Measurements from ENCODE around the gene GALNTL6. TPM values are rescaled to one million over a fixed set of nuclear protein-coding genes. Genes with fewer than 3 reads are reported as not detected.

GALNTL6 gene
- total RNA-seq, 1 experiment from 2014 or later = not detected

- Mint-ChIP-seq H3K36me3 (ENCODE audit: insufficient read depth, unreplicated experiment) (no peaks in the 10 kb centered on the region), H3K4me1 (ENCODE audit: insufficient read depth, unreplicated experiment) (no peaks in the 10 kb centered on the region), H3K27ac (ENCODE audit: low read depth, unreplicated experiment) (no peak overlapping the region), H3K27me3 (ENCODE audit: insufficient read depth, unreplicated experiment) (peaks cover 80% of the 10 kb centered on the region), H3K9me3 (ENCODE audit: unreplicated experiment) (no peaks in the 10 kb centered on the region), H3K4me3 (ENCODE audit: unreplicated experiment) (no peak overlapping the region)
- DNase-seq (ENCODE audit: unreplicated experiment) = no peak
- no TSS peak for BruUV-seq (replicated peaks)
- CTCF ChIA-PET = no interaction called here
- intact Hi-C loops (cut with micrococcal nuclease) = no loop called here
- no peak for TF ChIP-seq CTCF (IDR thresholded peaks at IDR 0.05; ENCODE audit: unreplicated experiment)
- POLR2A ChIA-PET = no interaction called here
Observed at GRCh38 chr4:172243551-172243950, 430.3 kb downstream of the GALNTL6 start.

DNA sequence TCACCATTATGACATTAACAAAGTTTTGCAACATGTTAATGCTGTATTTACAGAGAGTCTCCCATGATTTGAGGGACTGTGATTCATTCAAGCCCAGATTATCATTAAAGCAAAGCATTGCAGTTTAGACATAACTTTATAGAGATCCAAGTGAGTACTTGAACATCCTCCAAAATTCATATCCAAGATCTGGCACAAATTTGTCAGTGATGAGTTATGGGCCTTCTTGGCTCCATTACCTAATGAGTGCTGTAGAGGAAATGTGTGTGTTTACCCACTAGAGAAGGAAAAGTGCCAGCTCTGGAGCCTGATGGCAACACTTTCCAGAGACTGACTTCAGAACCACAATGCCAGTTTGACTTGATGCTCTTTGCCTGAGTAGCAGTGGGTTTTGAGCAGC, 432.3 kb downstream of the GALNTL6 start:
- no TSS peak for BruUV-seq (replicated peaks)
- Mint-ChIP-seq H3K36me3 (ENCODE audit: insufficient read depth, unreplicated experiment) (no peaks in the 10 kb centered on the region), H3K9me3 (ENCODE audit: unreplicated experiment) (no peaks in the 10 kb centered on the region), H3K27me3 (ENCODE audit: insufficient read depth, unreplicated experiment) (peaks cover 73% of the 10 kb centered on the region), H3K27ac (ENCODE audit: low read depth, unreplicated experiment) (no peak overlapping the region), H3K4me1 (ENCODE audit: insufficient read depth, unreplicated experiment) (no peaks in the 10 kb centered on the region), H3K4me3 (ENCODE audit: unreplicated experiment) (no peak overlapping the region)
- ChIA-PET CTCF (no interaction called here), POLR2A (no interaction called here)
- no peak for TF ChIP-seq CTCF (IDR thresholded peaks at IDR 0.05; ENCODE audit: unreplicated experiment)
- DNase-seq (ENCODE audit: unreplicated experiment) = no peak
- intact Hi-C loops (cut with micrococcal nuclease) = no loop called here

DNA sequence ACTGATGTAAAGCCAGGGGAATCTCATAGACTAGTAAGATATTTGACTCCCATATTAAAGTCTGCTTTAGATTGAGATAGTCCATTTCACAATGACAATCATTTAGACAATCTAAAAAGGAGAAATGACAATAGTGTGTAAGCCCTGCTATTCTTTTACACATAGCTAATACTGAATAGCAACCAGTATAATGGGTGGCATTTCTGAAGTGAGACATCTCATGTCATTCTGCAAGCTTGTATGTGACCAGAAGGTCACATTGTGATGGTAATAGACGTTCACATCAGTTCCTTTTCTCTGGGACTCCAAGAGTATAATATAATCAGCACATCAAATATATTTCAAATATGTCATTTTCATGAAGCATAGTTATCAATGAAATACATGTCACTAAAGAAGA, 440.2 kb downstream of the GALNTL6 start:
- TF ChIP-seq CTCF (IDR thresholded peaks at IDR 0.05; ENCODE audit: unreplicated experiment) = no peak
- ChIA-PET POLR2A (no interaction called here), CTCF (no interaction called here)
- intact Hi-C loops (cut with micrococcal nuclease) = no loop called here
- no peak overlapping the region for H3K27ac Mint-ChIP-seq (ENCODE audit: low read depth, unreplicated experiment)
- no peak overlapping the region for H3K4me3 Mint-ChIP-seq (ENCODE audit: unreplicated experiment)
- H3K27me3 Mint-ChIP-seq (ENCODE audit: insufficient read depth, unreplicated experiment) = peaks cover 88% of the 10 kb centered on the region
- no TSS peak for BruUV-seq (replicated peaks)
- DNase-seq (ENCODE audit: unreplicated experiment) = no peak
- no peaks in the 10 kb centered on the region for H3K9me3 Mint-ChIP-seq (ENCODE audit: unreplicated experiment)
- H3K36me3 Mint-ChIP-seq (ENCODE audit: insufficient read depth, unreplicated experiment) = no peaks in the 10 kb centered on the region
- no peaks in the 10 kb centered on the region for H3K4me1 Mint-ChIP-seq (ENCODE audit: insufficient read depth, unreplicated experiment)

DNA sequence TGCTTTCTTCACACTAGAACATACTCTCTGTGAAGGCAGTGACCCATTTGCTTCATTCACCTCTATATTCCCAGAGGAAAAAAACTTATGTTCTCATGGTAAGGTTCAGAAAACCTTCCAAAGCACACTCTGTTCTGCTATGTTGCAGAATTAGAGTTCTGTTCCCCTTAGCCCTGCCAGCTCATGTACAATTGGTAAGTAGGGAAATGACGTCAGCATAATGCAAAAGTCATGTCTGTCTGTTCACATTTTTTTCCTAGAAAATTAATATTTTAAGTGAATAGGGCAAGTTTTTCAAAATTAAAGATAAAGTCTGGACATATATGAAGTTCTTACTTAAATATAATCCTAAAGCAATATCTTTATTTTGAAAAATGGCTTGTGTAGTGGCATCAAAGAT, 443.6 kb downstream of the GALNTL6 start:
- no peaks in the 10 kb centered on the region for H3K4me1 Mint-ChIP-seq (ENCODE audit: insufficient read depth, unreplicated experiment)
- H3K4me3 Mint-ChIP-seq (ENCODE audit: unreplicated experiment) = no peak overlapping the region
- peaks cover 95% of the 10 kb centered on the region for H3K27me3 Mint-ChIP-seq (ENCODE audit: insufficient read depth, unreplicated experiment)
- BruUV-seq (replicated peaks) = no TSS peak
- DNase-seq (ENCODE audit: unreplicated experiment) = no peak
- ChIA-PET CTCF (interaction anchor here (0.7 kb wide), 1 partner anchor 62 kb away, joined by 4 read pairs; no protein-coding TSS in a partner anchor), POLR2A (interaction anchor here (0.7 kb wide), 1 partner anchor 13 kb away, joined by 4 read pairs; no protein-coding TSS in a partner anchor)
- H3K27ac Mint-ChIP-seq (ENCODE audit: low read depth, unreplicated experiment) = no peak overlapping the region
- intact Hi-C loops (cut with micrococcal nuclease) = no loop called here
- TF ChIP-seq CTCF (IDR thresholded peaks at IDR 0.05; ENCODE audit: unreplicated experiment) = no peak
- H3K36me3 Mint-ChIP-seq (ENCODE audit: insufficient read depth, unreplicated experiment) = no peaks in the 10 kb centered on the region
- H3K9me3 Mint-ChIP-seq (ENCODE audit: unreplicated experiment) = no peaks in the 10 kb centered on the region
